HG03039 (cell line): ENCODE measurements around the gene MOCS3.
"Not testable (repeated sequence)": the region's sequence is repeated elsewhere in the genome, so short reads cannot be mapped to it uniquely, and the experiment has no call there.

Source experiments
- ATAC-seq: cut with Tn5 transposase; IDR thresholded peaks from one replicate; pipeline ENCODE4 v1.9.1; 2021; ENCODE audit warnings: mild to moderate bottlenecking, moderate library complexity; ENCODE audit not compliant: unreplicated experiment

Gene MOCS3

GRCh38 chr20:50931306-50932015 lies 27.2 kb upstream of the MOCS3 start, which contains the start of gene ADNP:
Gene ADNP (minus strand): TSS chr20:50931437. CDS start chr20:50903996, 27,441 bp downstream.
- peak; percentile 49 for ATAC-seq

DNA sequence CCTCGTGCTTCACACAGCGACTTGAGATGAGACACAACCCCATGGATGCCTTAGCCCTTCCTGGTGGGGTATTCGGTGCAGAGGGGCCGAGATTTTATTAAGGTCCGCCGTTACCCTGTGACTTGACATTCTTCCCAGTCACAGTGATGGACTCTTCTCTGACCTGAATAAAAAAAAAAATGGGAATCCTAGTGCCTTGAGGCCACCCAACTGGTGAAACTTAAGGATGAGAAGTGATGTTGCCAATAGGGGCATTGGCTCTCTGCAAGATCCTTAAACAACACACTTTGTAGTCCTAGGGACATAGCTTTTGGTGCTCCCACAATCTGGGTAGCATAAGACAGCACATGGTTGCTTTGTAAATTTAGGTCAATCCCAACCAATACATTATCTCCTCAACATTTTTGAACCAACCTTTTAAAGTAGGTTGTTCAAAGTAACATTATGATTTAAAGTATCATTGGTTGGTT lies 26.6 kb upstream of the MOCS3 start:
- no peak for ATAC-seq

GRCh38 chr20:50932691-50933280 lies 25.8 kb upstream of the MOCS3 start:
- ATAC-seq, result no peak

DNA sequence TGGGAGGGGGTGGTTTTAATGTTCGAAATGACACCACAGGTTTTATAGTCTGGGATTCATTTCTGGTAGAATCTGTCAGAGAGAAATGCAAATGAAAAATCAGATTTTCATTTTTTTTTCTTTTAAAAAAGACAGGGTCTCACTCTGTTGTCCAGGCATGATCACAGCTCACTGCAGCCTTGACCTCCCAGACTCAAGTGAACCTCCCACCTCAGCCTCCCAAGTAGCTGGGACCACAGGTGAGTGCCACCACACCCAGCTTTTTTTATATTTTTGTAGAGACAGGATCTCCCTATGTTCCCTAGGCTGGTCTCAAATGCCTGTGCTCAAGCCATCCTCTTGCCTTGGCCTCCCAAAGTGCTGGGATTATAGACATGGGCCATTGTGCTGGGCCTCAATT lies 25.0 kb upstream of the MOCS3 start:
- no peak for ATAC-seq

GRCh38 chr20:50943069-50943468 lies 15.5 kb upstream of the MOCS3 start:
- ATAC-seq, result no peak

- ATAC-seq, result no peak
Measured at GRCh38 chr20:50948132-50948785, 10.4 kb upstream of the MOCS3 start.

DNA sequence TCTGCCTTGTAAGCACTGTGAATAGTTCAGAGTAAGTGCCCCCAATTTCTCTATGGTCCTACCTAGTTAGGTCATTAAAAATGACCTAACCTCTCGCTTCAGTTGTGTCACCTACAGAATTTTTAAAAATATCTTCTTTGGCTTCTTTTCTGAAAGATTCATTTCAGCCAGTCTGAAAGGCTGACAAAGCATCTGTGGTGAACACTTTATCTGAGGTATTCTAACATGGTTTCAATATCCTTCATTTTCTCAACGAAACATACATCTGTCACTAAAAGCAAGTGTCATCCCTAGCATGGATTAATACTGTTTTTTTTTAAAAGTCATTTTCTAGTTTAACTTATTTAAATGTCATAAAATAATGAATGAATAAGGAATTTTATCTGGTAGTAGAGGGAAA lies 5.4 kb upstream of the MOCS3 start:
- ATAC-seq, result no peak

GRCh38 chr20:50953821-50954220 lies 4.8 kb upstream of the MOCS3 start:
- ATAC-seq, result no peak

DNA sequence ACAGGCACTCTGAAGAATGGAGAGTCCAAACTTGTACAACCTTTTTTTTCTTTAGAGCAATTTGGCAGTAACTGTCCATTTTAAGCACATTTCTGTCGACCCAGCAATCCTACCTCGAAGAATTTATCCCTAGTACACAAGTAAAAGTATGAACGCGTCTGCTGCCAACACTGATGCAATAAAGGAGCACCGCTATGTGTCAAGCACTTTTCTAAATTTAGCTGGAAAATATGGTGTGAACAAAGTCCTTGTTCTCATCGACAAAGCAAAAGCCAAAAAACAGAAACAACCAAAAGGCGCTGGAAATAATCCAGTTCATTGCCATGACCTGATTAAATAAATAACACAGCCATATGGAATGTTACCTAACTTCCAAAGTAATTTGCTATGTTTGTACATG lies 1.3 kb upstream of the MOCS3 start:
- no peak for ATAC-seq

GRCh38 chr20:50957798-50958614 lies 612 bp upstream of the MOCS3 start, which contains the start of gene DPM1:
Gene DPM1 (minus strand): TSS chr20:50958532. CDS start chr20:50958523, 9 bp downstream.
- ATAC-seq, result peak; percentile 63

DNA sequence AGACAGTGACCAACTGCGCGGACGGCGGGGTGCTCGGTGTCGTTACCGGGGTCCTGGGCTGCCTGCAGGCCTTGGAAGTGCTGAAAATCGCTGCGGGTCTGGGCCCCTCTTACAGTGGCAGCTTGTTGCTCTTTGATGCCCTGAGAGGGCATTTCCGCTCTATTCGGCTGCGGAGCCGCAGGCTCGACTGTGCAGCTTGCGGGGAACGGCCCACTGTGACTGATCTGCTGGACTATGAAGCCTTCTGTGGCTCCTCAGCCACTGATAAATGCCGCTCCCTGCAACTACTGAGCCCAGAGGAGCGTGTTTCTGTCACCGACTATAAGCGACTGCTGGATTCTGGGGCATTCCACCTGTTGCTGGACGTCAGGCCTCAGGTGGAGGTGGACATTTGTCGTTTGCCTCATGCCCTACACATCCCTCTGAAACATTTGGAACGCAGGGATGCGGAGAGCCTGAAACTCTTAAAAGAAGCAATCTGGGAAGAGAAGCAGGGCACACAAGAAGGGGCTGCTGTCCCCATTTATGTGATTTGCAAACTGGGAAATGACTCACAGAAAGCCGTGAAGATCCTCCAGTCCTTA lies 1.0 kb downstream of the MOCS3 start:
- ATAC-seq, result no peak

- no peak for ATAC-seq
Measured at GRCh38 chr20:50967586-50967985, 9.0 kb downstream of the MOCS3 start.

- no peak for ATAC-seq
Measured at GRCh38 chr20:50968289-50968688, 9.7 kb downstream of the MOCS3 start.

GRCh38 chr20:50969435-50969834 lies 10.8 kb downstream of the MOCS3 start:
- ATAC-seq, result no peak

- ATAC-seq, result no peak
Measured at GRCh38 chr20:50969912-50970311, 11.3 kb downstream of the MOCS3 start.

- ATAC-seq, result no peak
Measured at GRCh38 chr20:50975701-50976330, 17.2 kb downstream of the MOCS3 start.

DNA sequence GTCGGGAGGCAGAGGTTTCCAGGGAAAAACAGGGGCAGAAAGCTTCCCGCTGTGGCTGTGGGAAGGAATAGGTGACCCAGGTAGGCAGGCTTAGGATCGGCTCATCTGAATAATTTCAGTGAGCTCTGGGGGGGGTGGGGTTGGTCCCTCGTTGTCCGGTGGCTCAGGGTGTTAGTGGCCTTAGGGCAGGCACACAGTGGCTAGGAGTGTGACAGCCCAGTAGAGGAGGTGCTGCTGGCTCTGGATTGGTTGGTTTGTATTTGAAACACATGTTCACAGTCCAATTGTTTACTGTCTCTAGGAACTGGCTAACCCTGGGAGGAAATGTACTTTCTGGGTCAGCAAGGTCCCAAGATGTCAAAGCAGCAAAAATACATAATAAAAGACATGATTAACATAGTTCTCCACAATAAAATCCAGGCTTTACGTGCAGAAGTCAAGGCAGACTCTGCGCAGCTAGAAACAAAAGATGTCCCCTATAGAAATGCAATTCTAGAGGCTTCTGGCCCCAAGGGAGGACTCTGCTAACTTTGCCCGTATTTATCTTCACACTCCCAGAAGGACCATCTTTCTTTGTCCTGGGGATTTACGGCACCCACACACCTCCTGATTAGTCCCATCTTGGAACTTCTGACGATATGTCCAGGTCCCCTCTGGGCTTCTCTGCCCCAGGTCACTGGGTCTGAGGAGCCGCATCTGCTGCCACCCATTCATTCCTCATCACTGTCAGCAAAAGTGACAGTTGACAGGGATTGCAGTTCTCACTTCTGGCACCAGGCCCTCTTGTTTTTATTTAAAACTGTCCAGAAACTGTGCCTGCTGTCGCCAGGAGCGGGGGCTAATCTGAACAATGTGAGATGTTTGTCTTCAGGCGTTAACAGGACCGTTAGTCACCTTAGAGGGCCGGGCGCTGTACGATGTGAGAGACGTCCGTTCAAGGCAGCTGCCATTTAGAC lies 18.7 kb downstream of the MOCS3 start:
- ATAC-seq, result no peak

- not testable (repeated sequence) for ATAC-seq
Measured at GRCh38 chr20:50978533-50978932, 19.9 kb downstream of the MOCS3 start.

GRCh38 chr20:50980071-50980681 lies 21.6 kb downstream of the MOCS3 start:
- no peak for ATAC-seq
